ENCODE data around the gene MAPK12.

- TF ChIP-seq POLR2A (IDR thresholded peaks at IDR 0.05; ENCODE audit: borderline replicate concordance, extremely low read depth, insufficient read depth, insufficient read length) (no peak), EZH2 (IDR thresholded peaks at IDR 0.05) (no peak), CTCF (IDR thresholded peaks at IDR 0.05 in 2 of 3, conservative IDR thresholded peaks at IDR 0.05 in 1 of 3; ENCODE audit: borderline replicate concordance in 1 of 3, insufficient read depth in 1 of 3, low read depth in 2 of 3, low read length in 2 of 3) (no peak)
Measured at GRCh38 chr22:50281384-50281760, 19.9 kb upstream of the MAPK12 start.
